ENCODE results near the gene IMMP2L.
"Not testable (repeated sequence)": the region's sequence is repeated elsewhere in the genome, so short reads cannot be mapped to it uniquely, and the experiment has no call there.

The IMMP2L gene

DNA sequence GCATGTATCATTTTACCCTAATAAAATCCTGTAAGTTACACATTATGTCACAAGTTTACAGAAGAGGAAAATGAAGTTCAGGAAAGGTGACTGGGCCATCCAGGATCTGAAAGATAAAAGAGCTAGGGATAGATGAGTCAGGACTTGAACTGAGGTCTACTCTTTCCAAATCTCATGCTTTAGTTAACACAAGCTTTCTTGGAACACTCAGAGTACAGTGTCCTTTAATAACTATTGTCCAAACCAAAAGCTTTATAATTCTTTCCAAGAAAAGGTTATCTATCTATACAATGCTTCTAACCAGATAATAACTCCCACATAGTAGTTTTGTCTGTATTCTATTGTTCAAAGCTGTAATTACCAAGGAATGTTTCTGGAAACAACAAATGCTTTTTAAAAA lies 306.7 kb downstream of the IMMP2L start:
- no peak for DNase-seq

- DNase-seq, result not testable (repeated sequence)
Observed at GRCh38 chr7:111251365-111251764, 310.9 kb downstream of the IMMP2L start.

DNA sequence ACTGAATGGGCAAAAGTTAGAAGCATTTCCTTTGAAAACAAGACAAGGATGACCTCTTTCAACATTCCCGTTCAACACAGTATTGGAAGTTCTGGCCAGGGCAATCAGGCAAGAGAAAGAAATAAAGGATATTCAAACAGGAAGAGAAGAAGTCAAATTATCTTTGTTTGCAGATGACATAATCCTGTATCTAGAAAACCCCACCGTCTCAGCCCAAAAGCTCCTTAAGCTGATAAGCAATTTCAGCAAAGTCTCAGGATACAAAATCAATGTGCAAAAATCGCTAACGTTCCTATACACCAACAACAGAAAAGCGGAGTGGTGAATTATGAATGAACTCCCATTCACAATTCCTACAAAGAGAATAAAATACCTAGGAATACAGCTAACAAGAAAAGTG lies 312.5 kb downstream of the IMMP2L start:
- DNase-seq, result not testable (repeated sequence)

- DNase-seq, result no peak
Observed at GRCh38 chr7:111242141-111242755, 320.0 kb downstream of the IMMP2L start.

DNA sequence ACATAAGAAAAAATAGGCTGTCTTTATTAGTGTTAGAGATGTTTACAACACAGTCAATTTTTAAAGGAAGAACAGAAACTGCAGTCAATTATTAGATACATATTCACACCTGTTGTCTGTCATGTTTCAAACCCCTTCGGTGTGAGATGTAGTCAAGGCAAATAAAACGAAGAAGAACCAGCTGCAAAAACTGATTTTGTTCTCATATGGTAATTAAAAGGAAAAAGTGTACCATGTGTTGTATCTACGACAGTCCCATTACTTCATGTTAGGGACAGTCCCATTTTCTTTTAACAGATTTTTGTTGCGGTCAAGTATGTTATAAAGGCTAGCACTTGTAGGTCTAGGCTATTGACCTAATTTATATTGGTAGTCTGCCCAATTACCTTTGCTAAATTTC lies 321.9 kb downstream of the IMMP2L start:
- DNase-seq, result no peak

GRCh38 chr7:111239437-111239836 lies 322.9 kb downstream of the IMMP2L start:
- DNase-seq, result no peak

- no peak for DNase-seq
Observed at GRCh38 chr7:111238886-111239285, 323.4 kb downstream of the IMMP2L start.

- no peak for DNase-seq
Observed at GRCh38 chr7:111235709-111236108, 326.6 kb downstream of the IMMP2L start.

GRCh38 chr7:111232249-111233084 lies 329.8 kb downstream of the IMMP2L start:
- no peak for DNase-seq

DNA sequence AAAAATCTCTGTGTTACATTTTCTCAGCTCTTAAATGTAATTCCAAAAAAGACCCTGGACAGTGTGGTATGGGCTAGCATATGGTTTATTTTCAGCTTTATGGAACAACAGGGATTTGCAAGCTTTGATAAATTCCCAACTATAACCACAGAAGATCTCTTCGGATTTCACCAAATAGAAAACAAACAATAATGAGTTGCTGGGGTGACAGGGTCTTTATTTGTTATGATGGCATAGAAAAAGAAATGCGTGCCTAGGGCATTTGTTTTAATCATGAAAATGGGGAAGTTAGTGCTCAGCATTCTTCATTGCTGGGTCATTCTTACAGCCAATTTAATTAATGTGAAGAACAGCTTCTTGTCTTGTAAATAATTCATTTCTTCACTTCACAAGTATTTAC lies 332.4 kb downstream of the IMMP2L start:
- DNase-seq, result no peak

DNA sequence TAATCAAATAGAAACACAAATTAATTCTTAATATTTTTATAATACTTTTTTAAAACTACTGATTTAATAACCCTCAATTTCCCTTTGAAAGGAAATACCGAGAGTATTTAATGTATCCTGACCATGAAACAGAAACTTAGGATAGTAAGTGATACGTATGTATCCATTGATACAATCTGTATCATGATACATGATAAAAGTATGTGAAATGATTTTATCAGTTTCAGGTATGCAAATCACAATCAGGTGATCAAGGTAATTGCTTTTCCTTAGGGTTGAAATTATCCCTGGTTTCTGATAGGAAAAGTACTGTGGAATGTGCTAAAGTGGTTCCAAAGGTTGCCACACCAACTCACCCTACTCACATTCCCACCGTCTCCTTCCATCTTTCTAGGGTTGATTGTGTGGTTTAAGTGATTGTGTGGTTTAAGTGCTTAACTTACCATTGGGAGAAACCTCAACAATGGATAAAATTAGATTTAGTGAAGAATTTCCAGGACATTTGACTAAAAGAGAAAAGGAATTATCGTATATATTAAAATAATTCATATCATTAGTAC lies 333.0 kb downstream of the IMMP2L start:
- DNase-seq, result no peak

GRCh38 chr7:111228437-111228836 lies 333.9 kb downstream of the IMMP2L start:
- no peak for DNase-seq

DNA sequence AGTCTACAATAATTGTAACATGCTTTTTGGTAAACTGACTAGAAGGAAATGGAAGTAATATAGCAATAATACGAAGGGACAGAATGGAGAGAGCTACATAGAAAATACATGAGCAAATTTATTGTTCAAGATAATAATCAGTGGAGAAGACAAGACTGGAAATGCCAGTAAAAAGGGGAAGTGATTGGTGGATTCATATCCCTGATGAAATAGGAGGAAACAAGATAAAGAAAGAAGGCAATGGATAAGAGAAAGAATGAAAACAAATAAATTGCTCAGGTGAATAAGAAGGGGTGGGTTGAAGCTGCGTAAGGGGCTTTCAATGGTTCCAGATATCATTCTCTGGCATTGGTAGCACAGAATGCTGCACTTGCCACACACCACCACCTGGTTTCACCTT lies 335.5 kb downstream of the IMMP2L start:
- DNase-seq, result no peak

DNA sequence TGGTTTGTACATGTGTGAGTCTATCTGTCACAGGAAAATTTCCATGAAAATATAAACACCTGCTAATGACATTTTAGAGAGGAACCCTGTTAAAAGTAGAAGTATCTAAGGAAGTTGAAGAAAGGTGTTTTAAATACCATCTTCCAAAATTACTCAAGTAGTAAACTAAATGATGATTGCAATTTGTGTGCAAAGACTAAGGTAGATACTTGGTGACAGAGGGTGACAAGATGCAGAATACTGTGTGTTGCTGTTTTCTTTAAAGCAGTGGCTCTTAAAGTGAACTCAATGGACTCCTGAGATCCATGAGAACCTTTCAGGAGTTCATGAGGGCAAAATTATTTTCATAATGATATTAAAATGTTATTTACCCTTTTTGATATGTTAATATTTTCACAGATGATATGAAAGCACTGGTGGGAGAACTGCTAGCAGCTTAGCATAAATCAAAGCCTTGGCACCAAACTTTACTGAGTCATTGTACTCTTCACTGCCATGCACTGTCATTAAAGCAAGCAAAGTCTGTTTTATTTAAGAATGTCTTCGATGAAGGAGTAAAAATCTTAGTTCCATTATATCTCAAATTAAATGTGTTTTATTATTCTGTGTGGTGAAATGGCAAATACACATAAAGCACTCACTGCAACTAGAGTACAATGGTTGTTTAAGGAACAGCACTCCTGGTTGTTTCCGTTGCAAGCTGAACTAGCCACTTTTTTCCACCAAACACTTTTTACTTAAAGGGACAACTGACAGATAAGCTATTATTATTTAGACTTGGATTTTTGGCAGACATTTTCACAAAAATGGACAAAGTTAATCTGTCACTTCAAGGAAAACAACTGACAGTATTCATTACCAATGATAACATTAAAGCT lies 337.7 kb downstream of the IMMP2L start:
- DNase-seq, result no peak

DNA sequence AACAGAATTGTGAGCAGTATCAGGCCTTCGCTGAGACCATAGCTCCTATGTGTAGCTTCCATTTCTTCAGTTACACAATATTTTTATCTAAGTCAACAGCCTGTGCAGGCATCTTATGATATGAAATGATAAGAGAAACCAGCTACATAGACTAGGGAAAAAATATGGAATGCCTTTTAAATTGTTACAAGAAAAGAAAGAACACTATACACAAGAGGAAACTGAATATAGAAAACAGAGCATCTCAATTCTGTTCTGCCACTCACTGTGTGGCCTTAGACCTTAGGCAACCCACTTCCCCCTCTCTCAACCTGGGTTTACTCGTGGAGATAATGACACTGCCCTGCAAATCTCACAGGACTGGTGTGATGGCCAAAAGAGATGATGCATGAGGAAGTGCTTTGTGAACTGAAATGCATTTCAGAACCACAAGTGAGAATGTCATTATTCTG lies 338.5 kb downstream of the IMMP2L start:
- DNase-seq, result no peak

DNA sequence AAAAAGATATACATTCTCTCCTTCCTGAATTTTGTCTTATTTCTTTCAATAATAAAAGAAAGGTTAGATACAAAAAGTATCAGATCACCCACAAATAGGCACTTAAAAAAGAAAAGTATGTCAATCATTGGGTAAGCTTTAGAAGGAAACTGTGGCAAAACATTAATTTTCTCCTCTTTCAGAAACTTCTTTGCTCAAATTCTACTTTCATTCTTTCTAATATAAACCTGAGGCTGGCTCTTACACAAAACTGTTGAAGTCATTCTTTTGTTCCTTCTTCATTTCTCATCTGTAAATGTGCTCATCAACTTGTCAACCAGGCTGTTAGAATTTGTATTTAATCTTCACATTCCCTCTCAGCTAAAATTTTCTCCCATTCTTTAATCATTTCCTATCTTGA lies 346.7 kb downstream of the IMMP2L start:
- DNase-seq, result no peak

DNA sequence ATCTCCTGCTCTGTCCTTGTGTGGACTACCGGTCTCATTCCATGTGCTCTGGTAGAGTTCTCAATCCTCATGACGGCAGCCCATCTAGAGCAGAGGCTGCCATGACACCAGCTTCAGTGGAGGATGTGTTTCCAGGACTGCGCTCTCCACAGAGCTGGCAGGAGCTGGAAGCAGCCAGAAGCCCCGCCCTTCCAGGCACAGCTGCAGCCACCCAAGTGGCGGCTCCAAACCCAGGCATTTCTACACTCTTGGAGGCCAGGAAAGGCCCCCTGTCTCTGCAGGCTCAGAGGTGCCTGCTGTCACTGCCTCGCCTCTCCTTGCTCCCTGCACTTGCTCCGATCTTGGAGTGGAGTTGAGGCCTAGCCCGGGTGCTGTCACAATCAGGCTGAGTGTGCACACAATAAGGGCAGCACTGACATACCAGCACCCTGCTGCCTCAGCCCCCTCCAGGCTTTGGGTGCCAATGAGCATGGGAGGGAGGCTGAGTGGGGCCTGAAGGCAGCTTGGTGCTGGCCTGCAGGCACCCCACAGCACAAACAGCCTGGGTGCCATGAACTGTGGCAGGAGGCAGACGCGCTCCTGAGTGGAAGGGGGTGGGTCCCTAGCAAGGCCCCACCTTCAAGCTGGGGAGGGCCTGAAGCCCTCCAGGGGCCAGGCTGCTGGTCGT lies 349.3 kb downstream of the IMMP2L start:
- DNase-seq, result no peak

GRCh38 chr7:111210996-111211395 lies 351.3 kb downstream of the IMMP2L start:
- DNase-seq, result no peak

DNA sequence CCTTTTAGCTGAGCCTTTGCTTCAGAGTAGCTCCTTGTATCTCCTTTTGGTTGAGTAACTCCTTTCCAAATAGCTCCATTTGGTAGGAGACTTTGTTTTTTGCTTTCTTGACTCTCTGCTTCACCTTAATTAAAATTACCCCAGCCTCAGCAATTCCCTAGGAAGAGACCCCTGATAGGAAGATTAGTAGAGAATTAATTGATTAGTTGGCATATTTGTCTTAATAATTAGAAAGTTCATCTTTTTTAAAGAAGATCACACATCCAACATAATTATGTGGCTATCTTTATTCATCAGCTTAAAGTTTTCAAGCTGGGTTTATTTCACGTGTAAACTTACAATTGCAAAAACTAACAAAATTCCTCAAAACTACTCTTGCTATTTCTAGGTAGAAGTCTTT lies 352.2 kb downstream of the IMMP2L start:
- no peak for DNase-seq

- no peak for DNase-seq
Observed at GRCh38 chr7:111205251-111205650, 357.0 kb downstream of the IMMP2L start.

DNA sequence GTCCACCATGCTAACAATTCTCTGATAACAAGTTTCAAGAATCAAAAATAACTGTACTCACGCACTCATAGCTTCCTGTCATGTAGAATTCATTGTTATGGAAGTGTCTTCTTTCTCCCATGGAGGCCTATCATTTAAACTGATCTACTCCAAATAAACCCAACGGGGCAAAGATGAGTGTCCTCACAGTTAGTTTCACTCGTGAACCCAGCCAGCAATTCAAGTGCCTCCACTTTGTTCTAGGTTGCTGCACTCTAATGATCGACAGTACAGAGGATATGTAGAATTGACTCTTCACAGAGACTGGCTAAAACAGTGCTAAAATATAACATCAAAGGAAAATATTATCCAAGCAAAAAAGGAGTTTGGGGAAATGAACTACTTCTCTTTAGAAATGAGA lies 360.0 kb downstream of the IMMP2L start:
- no peak for DNase-seq

GRCh38 chr7:111199643-111200042 lies 362.6 kb downstream of the IMMP2L start:
- no peak for DNase-seq

DNA sequence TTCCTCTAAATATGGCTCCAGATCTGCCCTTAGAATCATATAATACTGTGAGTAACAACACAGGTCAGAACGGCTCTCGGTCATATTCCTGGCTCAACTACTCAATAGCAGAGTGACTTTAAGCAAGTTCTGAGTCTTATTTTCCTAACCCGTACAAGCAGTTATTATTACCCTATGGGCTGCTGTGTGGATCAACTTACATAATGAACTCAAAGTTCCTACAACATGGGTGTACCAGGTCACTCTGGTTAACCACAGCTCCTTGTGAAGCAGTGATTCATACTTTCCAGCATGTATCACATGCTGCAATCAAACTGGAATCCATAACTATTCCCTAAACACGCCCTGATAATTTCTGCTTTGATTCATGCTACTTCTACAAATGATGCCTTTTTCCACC lies 364.0 kb downstream of the IMMP2L start:
- DNase-seq, result no peak

Data from NCI-H2081 treated with DMSO at 0.1 percent for 48 hours (cell line).